GM18951 (cell line): ENCODE data around the gene EFCAB14.

Source experiments
- POLR2A ChIP-seq: IDR thresholded peaks from 4 replicates; pipeline ENCODE4 v1.6.1; 2011; ENCODE audit warnings: mild to moderate bottlenecking; ENCODE audit not compliant: insufficient read length, insufficient read depth; ENCODE audit errors: extremely low read depth
- in situ Hi-C: fragments of 300-500 bp; cut with MboI; formaldehyde crosslinking; loops from one replicate; pipeline ENCODE4 v1.12.0; 2022; ENCODE audit warnings: low sequenced_read_pairs, mixed read lengths, inconsistent platforms; ENCODE audit not compliant: unreplicated experiment

Gene EFCAB14

DNA sequence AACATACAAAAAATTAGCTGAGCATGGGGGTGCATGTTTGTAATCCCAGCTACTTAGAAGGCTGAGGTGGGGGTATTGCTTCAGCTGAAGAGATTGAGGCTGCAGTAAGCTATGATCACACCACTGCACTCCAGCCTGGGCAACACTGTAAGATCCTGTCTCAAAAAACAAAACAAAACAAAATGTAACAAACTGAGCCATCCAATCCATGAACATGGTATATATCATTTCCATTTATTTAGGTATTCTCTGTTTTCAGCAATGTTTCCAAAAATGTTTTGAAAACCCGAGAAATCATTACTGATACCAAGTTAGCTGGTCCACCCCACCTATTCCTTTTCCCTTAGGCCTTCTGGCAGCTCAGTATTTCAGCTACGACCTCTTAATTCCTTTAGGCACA is 69.2 kb downstream of the EFCAB14 start:
- TF ChIP-seq POLR2A: no peak
- in situ Hi-C loops: no loop called here

DNA sequence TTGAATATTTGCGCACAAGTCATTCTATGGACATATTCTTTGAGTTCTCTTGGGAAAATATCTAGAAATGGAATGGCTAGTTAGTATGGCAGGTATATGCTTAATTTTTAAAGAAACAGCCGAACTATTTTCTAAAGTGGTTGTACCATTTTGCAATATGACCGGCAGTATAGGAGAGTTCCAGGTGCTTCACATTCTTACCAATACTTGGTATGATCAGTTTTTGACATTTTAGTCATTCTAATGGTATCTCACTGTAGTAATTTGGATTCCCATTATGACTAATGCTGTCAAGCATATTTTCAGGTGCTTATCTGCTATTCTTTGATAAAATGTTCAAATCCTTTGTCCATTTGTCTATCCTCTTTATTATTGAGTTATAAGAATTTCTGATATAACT is 71.3 kb downstream of the EFCAB14 start:
- no peak for TF ChIP-seq POLR2A
- in situ Hi-C loops: no loop called here

DNA sequence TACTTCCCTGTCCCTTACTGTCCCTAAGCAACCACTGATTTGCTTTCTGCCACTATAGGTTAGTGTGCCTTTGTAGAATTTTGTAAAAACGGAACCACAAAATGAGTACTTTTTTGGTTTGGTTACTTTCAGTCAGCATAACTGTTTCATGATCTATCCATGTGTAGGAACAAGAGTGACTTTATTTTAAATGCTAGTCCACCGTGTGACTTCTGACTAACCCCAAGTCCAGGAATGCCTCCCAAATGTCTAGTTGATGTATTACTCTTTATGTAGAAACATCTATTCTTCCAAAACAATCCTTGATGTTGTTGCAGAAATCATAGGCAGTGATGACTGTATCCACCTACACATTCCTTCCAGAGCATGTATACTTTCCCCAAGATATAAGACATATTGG is 72.1 kb downstream of the EFCAB14 start:
- in situ Hi-C loops: no loop called here
- TF ChIP-seq POLR2A: no peak

DNA sequence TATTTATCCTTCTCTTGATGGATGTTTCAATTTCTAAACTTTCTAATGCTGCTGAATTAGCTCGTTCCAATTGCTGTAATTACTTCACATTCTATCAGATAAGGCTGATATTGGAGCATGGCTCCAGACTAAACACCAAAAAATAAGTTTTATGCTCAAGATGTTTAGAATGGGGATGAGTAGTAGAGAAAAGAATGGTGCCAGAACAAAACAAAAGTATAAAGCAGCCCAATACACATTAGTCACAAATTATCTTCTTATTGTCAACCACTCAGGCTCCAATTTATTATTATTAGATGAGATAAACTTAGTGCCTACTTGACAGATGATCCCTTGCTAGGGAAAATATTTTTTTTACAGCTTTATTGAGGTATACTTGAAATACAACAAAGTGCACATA is 72.6 kb downstream of the EFCAB14 start:
- no peak for TF ChIP-seq POLR2A
- in situ Hi-C loops: no loop called here

DNA sequence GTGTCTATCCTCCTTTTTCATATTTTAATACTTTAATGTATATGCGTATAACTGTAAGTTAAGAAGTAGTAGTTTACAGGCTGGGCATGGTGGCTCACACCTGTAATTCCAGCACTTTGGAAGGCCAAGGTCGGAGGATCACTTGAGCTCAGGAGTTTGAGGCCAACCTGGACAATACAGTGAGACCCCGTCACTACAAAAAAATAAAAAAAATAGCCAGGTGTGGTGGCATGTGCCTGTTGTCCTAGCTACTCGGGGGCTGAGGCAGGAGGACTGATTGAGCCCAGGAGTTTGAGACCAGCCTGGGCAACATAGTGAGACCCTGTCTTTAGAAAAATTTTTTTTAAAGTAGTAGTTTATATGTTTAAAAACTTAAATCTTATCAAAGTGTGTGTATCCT is 73.1 kb downstream of the EFCAB14 start:
- in situ Hi-C loops: no loop called here
- TF ChIP-seq POLR2A: no peak

DNA sequence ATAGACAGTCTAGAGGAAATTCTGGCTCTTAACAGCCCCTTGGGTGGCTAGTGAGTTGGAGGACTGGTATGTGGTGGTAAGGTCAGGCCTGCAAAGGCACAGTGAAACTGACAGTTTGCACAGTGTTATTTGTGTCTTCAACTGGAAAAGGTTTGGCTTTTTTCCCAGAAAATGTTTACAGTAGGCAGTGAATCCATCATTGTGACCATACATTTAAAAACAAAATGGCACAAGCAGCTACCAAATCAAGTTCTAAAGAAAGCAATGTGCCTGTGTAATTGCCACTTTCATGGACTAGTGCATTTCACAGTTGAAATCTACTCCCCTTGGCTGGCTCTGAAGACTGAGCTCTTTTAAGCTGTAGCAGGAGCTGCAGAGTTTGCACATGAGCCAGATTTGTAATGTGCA is 75.5 kb downstream of the EFCAB14 start:
- in situ Hi-C loops: no loop called here
- no peak for TF ChIP-seq POLR2A

DNA sequence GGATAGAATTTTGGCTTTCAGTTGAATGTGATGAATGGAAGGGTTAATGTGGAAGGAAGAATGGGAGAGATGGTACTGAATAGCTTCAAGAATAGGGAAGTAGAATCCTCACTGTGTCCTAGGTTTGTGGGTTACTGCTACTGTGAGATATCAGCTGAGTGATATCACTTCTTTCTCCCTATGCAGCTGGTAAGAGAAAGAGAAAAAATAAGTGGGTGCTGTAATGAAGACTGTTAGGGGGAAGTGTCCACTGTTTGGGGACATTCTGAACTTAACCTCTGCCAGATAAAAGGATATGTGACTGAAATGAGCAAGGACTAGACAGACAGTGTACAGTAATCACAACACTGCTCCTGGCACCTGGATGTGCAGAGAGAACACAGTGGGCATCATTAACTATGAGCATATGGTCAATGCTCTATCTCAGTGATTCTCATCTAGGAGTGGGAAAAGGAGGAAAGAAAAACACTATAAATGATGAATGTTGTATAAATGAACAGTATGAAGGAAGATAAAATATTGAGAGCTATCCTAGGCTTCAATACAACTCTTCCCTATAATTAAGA is 76.7 kb downstream of the EFCAB14 start:
- in situ Hi-C loops: no loop called here
- TF ChIP-seq POLR2A: no peak

DNA sequence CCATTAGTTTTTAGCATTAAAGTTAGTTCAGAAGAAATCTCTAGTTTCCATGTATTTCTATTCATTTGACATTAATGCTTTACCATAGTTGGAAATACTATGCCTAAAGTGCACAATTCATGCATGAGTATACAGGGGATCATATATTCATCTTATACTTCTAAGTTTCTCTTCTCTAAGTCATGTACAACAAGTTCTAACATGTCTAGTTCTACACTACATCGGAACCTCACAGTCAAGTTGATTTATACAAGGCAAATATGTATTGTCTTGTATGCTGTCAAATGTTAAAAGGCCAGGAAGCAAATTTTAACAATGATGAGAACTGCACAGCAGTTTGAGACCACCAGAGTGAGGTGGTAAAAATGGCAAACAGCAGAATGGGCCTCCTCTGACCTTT is 79.4 kb downstream of the EFCAB14 start:
- no peak for TF ChIP-seq POLR2A
- in situ Hi-C loops: no loop called here

DNA sequence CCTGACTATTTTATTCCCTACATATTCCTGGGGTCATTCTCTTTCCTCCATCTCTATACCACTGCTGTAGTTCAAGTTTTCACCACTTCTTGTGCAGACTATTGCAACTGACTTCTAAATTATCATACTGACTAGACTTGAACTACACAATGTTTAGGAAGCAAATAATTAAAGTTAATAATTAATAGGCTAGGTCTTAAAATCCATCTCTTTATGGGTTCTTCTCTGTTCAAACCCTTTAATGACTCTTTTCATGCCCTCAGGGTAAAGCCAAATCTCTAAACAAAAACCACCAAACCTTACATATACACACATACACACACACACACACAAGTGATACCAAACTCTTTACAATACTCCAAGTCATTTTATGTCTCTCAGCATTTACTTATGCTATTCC is 80.0 kb downstream of the EFCAB14 start:
- in situ Hi-C loops: no loop called here
- no peak for TF ChIP-seq POLR2A

DNA sequence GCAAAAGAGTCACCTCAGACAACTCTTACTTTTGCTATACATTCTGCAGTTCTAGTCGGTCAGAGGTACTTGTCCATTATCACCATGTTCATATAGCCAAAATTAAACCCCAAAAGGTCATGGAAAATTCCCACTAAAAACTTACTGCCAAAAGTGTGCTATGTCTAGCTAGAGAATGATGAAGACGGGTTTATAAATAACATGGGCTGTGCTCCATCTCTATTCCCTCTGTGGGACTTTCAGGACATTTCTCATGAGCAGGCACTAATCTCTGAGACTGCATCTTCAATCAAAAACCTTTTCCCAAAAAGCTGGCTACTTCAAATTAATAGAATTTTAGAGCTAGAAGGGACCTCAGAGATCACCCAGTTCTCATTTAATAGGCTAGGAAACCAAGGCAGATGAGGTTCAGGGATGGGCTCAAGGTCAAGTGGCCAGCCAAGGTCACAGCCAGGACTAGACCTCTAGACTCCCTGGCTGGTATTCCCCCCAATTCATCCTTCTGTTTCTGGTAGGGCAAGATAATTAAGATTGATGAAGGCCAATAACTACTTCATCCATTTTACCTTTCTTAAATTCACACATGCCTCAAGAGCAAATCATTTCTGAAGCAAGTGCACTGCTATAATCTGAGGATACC is 81.3 kb downstream of the EFCAB14 start:
- in situ Hi-C loops: no loop called here
- no peak for TF ChIP-seq POLR2A

DNA sequence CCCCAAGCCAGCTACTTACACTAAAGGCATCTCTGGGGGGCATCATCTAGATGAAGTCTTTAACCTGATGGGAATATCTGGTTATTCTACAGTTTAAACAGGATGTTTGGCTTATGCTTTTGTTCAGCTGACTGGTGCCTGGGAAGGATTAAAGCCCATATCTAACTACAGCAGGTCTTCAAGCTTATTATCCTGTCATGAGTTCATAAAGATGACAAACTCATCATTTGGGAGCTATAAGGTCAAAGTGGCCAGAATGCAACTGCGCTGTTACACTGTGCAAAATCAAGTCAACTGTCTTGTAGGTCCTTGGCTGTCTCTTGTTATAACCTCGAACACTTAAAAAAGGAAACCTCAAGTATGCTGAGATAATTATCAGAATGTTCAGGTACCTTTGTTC is 83.7 kb downstream of the EFCAB14 start:
- in situ Hi-C loops: no loop called here
- TF ChIP-seq POLR2A: no peak

DNA sequence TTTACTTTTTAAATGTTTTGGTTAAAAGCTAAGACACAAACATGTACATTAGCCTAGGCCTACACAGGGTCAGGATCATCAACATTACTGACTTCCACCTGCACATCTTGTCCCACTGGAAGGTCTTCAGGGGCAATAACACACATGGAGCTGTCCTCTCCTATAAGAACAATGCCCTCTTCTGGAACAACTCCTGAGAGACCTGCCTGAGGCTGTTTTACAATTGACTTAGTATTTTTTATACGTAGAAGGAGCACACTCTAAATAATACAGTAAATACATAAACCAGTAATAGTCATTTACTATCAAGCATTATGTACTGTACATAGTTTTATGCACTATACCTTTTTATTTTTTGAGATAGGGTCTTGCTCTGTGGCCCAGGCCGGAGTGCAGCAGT is 88.2 kb downstream of the EFCAB14 start:
- TF ChIP-seq POLR2A: no peak
- in situ Hi-C loops: no loop called here
